Progenitor cell of endocrine pancreas (in vitro differentiated cells): ENCODE measurements around the gene PAM. TPM values are rescaled to one million over a fixed set of nuclear protein-coding genes. Genes with fewer than 3 reads are reported as not detected.
"Not testable (repeated sequence)": the region's sequence is repeated elsewhere in the genome, so short reads cannot be mapped to it uniquely, and the experiment has no call there.

Experiments
- DNase-seq: peaks from one replicate; pipeline ENCODE4 v3.0.0; 2021; ENCODE audit warnings: low spot score; ENCODE audit not compliant: unreplicated experiment
- H3K27ac Mint-ChIP-seq: 2 replicates; pipeline ENCODE4 v1.8.0; 2021; ENCODE audit warnings: mild to moderate bottlenecking, moderate library complexity, mixed read lengths
- H3K27me3 Mint-ChIP-seq: 2 replicates; pipeline ENCODE4 v1.8.0; 2021; ENCODE audit warnings: mixed read lengths
- H3K36me3 Mint-ChIP-seq: 2 replicates; pipeline ENCODE4 v1.8.0; 2022; ENCODE audit warnings: mixed read lengths; ENCODE audit not compliant: insufficient read depth
- H3K4me1 Mint-ChIP-seq: 2 replicates; pipeline ENCODE4 v1.8.0; 2021; ENCODE audit warnings: low read depth, mixed read lengths
- H3K4me3 Mint-ChIP-seq: 2 replicates; pipeline ENCODE4 v1.8.0; 2021; ENCODE audit warnings: low read depth, mild to moderate bottlenecking, moderate library complexity, mixed read lengths
- H3K9me3 Mint-ChIP-seq: 2 replicates; pipeline ENCODE4 v1.8.0; 2021; ENCODE audit warnings: low read depth, mixed read lengths
- CTCF ChIP-seq: fragments of 200-600 bp; sonication (generic); IDR thresholded peaks from one replicate; pipeline ENCODE4 v1.5.0; 2021; ENCODE audit warnings: antibody characterized with exemption, mild to moderate bottlenecking; ENCODE audit not compliant: unreplicated experiment
- total RNA-seq: library from RNA; stranded (reverse); gene quantifications from 2 replicates; pipeline ENCODE4 v1.2.1, GENCODE V29; 2021

The PAM gene
- total RNA-seq, 1 donor from 2014 or later: 111 TPM

GRCh38 chr5:102903074-102903871 is 148.2 kb downstream of the PAM start:
- Mint-ChIP-seq H3K27me3 (no peaks in the 10 kb centered on the region), H3K4me3 (no peak overlapping the region), H3K36me3 (no peaks in the 10 kb centered on the region), H3K4me1 (peaks cover 6% of the 10 kb centered on the region), H3K27ac (no peak overlapping the region), H3K9me3 (no peaks in the 10 kb centered on the region)
- DNase-seq: no peak
- no peak for TF ChIP-seq CTCF

GRCh38 chr5:102905056-102905455 is 150.0 kb downstream of the PAM start:
- H3K9me3 Mint-ChIP-seq: no peaks in the 10 kb centered on the region
- peaks cover 6% of the 10 kb centered on the region for H3K4me1 Mint-ChIP-seq
- H3K27ac Mint-ChIP-seq: no peak overlapping the region
- no peak for TF ChIP-seq CTCF
- H3K4me3 Mint-ChIP-seq: no peak overlapping the region
- no peak for DNase-seq
- H3K36me3 Mint-ChIP-seq: no peaks in the 10 kb centered on the region
- H3K27me3 Mint-ChIP-seq: no peaks in the 10 kb centered on the region

GRCh38 chr5:102907099-102907498 is 152.0 kb downstream of the PAM start:
- H3K36me3 Mint-ChIP-seq, H3K27me3 Mint-ChIP-seq, H3K4me3 Mint-ChIP-seq, DNase-seq, H3K4me1 Mint-ChIP-seq, H3K9me3 Mint-ChIP-seq, H3K27ac Mint-ChIP-seq: not testable (repeated sequence)

- TF ChIP-seq CTCF: no peak
- Mint-ChIP-seq H3K27ac (peak overlapping the region; percentile 31), H3K4me1 (peaks cover 2% of the 10 kb centered on the region), H3K9me3 (no peaks in the 10 kb centered on the region), H3K4me3 (no peak overlapping the region), H3K36me3 (no peaks in the 10 kb centered on the region), H3K27me3 (no peaks in the 10 kb centered on the region)
- no peak for DNase-seq
Observed at GRCh38 chr5:102910240-102911226, 155.4 kb downstream of the PAM start.

GRCh38 chr5:102911973-102912372 is 156.9 kb downstream of the PAM start:
- no peaks in the 10 kb centered on the region for H3K36me3 Mint-ChIP-seq
- no peak overlapping the region for H3K4me3 Mint-ChIP-seq
- no peak for TF ChIP-seq CTCF
- H3K4me1 Mint-ChIP-seq: peaks cover 2% of the 10 kb centered on the region
- no peaks in the 10 kb centered on the region for H3K9me3 Mint-ChIP-seq
- no peak for DNase-seq
- H3K27ac Mint-ChIP-seq: no peak overlapping the region
- no peaks in the 10 kb centered on the region for H3K27me3 Mint-ChIP-seq
